Myocyte (in vitro differentiated cells): ENCODE results near the gene SLC22A8. TPM values are rescaled to one million over a fixed set of nuclear protein-coding genes. Genes with fewer than 3 reads are reported as not detected.
"Not testable (repeated sequence)": the region's sequence is repeated elsewhere in the genome, so short reads cannot be mapped to it uniquely, and the experiment has no call there.

Experiments
- DNase-seq: peaks from one replicate; pipeline ENCODE4 v3.0.0-alpha.2; 2012; ENCODE audit warnings: low read depth
- total RNA-seq: library from RNA; depleted of rRNA; stranded (reverse); fragments of >200 nt; gene quantifications from 2 replicates; pipeline ENCODE4 v1.2.3, GENCODE V29; 2014

The SLC22A8 gene
- total RNA-seq, 1 donor from 2014 or later, result not detected

DNA sequence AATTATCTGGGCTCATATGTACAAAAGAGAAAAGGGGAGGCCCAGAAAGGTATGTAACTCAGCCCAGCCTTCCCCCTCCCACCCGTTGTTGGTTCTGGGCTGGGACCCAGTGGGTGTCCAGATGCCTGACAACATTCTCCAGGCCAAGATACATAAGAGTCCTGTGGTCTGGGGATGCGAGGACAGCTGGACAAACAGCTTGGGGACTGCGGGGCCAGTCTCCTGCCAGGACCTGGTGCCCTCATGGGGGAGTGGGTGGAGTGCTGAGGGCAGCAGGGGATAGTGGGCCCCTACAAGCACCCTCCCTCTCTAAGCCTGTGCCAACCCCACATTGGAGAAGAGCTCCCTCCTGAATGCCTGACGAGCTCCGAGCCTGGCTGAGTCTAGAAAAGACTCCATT is 27.4 kb downstream of the SLC22A8 start:
- DNase-seq, result peak; percentile 30

DNA sequence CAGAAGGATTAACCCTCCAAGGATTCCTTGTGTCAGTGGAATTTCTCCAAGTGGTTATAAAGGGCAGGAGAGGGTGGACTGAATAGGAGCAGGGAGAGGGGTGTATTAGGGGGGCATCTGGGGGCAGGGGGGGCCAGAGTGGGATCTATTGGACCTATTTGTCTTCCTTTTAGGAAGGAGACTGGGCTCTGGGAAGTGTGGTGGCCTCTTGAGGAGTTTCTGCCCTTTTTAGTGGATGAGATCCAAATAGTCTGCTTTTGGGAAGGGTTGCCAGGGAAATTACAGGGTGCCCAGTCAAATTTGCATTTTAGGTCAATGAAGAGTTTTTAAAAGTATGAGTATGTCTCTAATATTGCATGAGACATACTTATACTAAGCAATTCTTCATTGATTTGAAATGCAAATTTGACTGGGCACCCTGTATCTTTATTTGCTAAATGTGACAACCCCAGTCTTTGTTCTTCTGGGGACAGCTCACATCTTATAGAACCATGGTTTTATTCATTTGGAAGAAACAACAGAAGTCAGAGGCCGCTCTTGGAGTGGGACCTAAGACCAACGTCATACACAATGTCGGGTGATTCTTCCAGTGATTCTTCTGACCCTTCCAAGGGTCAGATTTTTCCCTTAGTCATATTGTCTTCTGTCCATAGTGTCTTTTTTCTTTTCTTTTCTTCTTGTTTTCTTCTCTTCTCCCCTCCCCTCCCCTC is 30.4 kb downstream of the SLC22A8 start:
- DNase-seq, result no peak

DNA sequence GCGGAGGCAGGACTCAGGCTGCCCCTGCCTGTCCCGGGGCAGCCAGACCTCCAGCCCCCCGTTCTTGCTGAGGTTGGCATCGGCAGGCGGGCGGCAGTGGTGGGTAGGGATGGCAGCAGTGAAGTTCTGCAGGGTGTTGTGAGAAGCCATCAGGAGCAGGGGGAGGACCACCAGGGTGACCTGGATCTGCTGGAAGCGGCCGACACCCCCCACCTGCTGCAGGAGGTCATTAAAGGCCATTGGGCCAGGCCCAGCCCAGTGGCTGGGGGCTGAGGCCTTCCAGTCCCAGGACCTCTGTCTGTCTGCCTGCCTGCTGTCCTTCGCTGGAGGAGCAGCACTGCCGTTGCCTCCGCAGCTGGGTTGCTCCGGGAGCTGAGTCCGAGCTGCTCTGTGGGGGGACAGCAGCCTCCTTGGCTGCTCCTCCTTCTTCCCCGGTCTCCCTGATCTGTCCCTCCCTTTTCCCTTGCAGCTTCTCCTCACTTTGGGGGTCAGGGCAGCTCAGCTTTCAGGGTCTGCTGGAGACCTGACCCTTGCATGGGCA is 31.1 kb downstream of the SLC22A8 start, which contains the start of gene SLC22A6:
SLC22A6 (minus strand) TSS at position 517 of the 541 bp plus-strand sequence; CDS start at position 240, 277 bp downstream.
- DNase-seq, result no peak

DNA sequence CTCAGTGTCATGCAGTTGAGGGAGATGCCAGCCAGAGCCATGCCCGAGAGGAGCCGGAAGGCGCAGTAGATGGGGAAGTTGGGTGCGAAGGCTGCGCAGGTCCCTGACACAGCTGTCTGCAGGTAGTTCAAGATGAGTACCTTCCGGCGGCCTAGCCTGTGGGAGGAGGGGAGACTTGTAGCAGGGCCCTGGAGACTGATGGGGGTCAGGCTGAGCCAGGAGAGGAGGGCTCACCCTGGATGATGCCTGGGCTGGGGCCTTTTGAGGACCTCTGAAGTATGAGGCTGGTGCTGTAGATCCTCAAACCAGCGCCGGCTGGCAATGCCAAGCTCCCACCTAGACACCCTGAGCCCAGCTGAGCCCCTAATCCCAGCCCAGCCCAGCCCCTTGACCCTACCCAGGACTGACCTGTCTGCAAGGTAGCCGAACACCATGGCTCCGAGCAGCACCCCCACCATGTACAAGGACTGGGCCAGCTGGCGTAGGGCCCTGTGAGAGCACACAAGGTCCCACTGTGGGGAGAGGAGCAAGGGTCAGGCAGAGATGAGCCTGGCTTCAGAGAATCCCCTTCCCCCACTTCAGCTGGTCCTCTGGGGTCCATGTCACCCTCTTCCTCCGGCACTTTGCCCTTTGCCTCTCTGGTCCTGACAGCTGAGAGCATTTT is 32.0 kb downstream of the SLC22A8 start:
- DNase-seq, result no peak

DNA sequence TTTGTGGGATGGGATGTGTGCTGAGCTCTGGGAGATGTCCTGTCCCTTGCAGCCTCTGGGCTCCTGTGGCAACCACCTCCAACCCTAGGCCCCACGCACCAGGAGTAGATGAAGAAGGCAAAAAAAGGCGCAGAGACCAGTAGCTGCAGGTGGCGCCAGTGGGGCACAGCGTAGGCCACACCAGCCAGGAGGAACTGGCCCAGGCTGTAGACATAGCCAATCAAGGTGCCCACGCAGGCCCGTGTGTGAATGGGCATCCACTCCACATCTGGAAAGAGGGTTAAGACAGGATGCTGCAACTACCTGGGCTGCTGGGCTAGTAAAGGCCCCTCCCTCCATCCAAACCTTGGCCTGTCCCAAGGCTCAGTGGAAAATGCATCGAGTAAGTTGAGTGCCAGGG is 33.9 kb downstream of the SLC22A8 start:
- no peak for DNase-seq

DNA sequence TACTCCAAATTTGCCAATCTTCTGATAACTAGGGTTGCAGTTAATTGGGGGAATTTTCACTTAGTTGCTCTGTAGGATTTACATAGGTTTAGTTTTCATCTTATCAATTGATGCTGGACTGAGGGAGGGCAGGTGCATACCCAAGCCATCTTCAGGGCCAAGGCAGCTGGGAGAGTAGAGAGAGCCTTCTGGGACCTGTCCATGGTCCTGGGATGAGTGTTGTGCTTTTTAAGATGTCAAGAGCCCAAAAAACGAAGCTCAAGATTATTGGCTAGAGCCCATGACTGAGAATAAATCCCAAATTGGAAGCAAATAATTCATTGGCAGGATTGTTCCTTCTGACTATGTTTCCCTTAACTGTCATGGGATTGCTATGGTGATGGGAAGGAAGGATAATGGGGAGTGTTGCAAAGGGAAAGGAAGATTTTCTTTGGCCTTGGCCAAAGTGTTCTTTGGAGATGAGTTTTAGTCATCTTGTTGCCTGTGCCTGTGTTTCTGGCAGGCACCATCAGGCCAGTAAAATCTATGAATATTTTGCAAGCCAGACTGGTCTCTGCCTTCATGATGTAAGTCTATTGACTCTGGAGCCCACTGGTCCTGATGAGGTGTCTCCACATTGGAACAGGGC is 35.4 kb downstream of the SLC22A8 start:
- peak; percentile 52 for DNase-seq

DNA sequence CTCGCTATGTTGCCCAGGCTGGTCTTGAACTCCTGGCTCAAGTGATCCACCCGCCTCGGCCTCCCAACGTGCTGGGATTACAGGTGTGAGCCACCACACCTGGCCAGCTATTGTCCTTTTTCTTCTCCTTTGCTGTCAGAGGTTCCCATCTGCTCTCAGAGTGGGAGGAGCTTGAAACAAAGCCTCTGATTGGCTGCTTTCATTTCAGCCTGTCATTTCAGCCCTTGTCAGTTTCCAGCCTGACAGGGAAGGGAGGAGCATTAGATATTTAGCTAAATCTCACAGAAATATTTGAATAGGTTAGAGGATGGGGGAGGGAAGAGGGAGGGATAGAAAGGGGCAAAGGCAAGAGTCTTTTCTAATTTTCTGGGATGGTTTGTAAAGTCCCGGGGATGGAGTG is 39.5 kb downstream of the SLC22A8 start:
- DNase-seq, result no peak

DNA sequence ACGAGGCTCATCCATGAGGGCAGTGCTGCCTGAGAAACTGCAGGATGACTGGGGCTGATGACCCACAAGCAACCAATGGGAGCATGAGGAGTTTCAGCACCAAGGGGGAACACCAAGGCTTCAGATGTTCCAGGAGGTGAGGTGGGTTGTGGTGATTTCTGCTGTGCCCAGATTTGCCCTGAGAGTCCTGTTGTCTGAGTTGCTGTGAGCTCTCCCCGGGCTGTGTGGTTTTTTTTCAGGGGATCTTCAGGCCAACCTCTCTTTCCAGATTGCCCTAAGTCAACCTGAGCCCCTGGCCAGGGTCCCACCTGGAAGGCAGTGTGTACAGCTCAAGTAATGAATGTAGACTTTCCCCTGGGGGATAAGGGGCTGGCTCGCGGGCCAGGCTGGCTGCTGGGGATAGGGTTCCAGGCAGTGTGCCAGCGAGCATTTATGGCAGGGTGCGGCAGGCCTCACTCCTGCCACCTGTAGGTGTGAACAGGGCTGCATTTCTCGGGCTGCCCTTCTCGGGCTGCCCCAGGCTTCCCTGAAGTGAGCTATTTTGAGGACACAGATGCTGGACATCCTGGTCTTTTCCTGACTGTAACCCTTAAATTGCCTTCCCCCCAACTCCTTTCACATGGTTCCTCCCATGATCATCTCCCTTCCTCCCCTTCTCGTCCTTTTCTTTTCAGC is 40.7 kb downstream of the SLC22A8 start:
- DNase-seq, result peak; percentile 37

DNA sequence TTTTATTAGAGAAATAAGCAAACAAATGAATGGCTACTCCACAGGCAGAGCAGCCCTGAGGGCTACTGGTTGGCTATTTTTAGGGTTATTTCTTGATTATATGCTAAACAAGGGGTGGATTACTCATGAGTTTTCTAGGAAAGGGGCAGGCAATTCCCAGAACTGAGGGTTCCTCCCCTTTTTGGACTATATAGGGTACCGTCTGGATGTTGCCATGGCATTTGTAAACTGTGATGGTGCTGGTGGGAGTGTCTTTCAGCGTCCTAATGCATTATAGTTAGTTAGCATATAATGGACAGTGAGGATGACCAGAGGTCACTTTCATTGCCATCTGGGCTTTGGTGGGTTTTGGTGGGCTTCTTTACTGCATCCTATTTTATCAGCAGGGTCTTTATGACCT is 50.1 kb downstream of the SLC22A8 start:
- no peak for DNase-seq

DNA sequence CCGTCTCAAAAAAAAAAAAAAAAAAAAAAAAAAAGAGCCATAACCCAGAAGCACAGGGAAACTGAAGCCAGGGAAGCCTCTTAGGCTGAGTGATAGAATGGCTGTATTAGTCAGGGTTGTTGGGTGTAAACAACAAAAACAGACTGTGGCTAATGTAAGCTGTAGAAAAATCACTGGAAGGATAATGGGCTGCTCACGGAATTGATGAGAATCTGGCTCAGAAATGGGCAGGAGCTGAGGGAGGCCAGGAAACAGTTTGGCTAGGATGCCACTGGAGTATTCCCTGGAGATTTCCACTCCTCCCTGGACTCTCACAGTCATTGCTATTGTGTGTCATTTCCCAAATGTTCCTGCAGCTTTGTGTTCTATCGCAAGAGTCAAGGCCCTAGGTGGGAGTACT is 53.2 kb downstream of the SLC22A8 start:
- no peak for DNase-seq

DNA sequence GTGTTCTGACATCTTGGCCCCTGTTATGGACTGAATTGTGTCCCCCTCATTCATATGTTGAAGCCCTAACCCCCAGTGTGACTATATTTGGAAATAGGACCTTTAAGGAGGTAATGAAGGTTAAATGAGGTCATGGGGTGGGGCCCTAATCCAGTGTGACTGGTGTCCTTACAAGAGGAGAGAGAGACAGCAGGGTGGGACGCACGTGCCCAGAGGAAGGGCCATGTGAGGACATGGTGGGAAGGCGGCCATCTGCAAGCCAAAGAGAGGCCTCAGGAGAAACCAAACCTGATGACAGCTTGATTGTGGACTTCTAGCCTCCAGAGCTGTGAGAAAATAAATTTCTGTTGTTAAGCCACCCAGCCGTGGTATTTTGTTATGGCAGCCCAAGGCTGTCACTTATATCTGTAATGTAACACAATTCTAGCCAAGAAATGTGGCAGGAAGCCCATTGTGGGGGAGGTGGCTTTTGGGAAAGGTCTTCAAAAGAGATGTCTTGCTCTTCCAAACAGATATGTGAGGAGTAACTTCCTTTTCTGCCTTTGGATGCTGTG is 54.5 kb downstream of the SLC22A8 start:
- peak; percentile 16 for DNase-seq

DNA sequence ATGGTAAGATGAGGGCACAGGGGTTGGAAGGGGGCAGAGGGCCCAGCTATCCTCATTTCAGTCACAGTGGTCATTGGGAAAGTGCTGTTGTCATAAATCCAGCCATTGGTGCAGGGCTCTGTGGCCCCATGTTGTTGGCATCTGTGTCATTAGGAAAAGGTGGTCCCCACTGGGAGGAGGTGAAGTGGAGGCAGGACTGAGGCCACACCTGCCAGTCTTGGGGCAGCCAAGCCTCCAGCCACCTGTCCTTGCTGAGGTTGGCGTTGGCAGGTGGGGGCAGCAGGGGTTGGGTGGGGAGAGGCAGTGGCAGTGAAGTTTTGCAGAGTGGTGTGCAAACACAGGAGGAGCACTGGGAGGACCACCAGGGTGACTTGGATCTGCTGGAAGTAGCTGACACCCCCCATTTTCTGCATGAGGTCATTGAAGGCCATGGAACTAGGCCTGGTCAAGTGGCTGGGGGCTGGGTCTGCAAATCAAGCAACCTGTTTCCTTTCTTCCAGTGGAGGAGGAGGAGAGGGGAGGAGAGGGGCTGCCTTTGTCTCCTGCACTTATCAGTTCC is 56.1 kb downstream of the SLC22A8 start:
- no peak for DNase-seq

DNA sequence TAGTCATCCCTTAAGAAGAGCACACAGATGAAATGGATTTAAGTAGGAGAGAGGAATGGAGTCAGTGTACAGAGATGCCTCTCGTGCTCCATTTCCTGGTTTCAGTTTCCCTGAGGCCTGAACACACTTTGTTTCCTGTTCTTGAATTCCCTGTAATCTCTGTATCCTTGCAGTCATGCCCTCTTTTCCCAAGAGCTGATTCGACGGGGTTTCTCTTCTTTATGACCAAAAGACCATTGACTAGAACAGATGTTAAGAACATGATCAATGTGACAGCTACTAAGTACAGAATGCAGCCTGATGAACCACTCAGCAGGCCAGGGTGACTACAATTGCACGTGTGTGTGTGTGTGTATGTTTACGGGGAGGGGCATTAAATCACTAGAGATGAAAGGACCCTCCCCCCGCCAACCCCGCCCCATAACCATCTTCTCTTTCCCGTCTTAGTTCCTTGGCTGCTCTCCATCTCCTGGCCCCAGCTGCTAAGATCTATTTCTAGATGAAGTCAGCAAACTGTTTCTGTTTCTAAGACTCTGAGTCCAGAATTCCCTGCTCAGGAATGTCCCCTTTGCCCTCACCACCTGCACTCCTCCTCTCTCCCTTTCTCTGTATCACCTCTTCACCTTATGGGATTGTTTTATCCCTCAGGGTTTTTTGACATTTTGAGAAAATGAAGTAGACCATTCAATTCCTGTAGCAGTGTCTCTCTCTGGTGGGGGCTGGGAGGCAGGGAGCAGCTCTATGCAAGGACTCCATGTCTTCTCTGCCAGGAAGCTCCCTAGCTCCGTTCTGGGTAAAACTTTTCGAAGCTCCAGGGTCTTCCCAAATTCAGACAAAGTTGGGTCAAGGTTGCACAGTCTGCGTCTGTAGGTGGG is 56.9 kb downstream of the SLC22A8 start:
- peak; percentile 79 for DNase-seq

DNA sequence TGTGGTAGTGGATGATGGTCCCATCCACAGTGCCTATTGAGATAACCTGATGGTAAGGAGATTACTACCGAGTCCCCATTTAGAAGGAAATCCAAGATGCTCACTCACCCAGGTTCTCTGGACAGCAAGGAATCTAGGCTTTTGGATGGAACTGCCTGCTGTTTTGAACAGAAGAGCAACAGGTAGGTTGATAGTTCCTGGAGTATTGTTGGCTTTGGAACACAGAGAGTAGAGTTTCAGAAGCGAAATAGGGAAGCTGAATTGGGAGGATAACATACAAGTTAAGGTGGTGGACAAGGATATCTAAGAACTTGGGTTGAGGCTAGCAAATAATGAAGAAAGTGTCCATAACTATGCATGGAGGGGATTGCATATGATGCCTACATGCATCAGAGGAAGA is 58.5 kb downstream of the SLC22A8 start:
- DNase-seq, result no peak

DNA sequence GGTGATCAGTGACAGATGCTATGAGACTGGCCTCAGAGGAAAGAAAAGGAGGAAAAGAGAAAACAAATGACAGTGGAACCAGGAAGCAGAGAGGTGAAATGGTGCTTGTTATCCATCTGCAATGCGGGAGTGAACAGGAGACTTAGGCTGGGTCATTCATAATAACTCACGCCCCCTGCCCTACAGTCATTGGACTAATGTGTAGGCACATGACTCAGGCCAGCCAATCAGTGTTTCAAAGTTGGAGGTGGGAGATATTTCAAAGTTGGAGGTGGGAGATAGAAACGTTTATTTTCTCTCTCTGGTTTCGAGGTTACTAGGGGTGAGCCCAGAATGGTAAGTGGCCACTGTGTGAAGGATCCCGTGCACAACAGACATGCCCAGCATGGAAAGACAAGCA is 61.2 kb downstream of the SLC22A8 start:
- DNase-seq, result no peak

DNA sequence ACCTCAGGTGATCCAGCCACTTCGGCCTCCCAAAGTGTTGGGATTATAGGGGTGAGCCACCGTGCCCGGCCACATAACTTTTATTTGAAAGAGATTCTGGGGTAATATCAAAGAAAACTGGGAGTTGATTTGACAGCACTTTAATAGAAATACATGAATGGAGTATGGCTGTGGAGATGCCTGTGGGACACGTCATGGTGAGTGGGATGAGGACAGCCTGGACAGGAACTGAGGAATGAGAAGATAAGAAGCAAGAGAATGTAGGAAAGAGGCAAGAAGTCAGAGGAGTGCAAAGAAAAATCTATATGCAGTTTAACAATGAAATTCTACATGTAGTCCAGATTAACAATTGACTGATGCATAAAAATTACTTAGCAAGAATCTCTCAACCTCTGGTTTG is 61.8 kb downstream of the SLC22A8 start:
- no peak for DNase-seq

DNA sequence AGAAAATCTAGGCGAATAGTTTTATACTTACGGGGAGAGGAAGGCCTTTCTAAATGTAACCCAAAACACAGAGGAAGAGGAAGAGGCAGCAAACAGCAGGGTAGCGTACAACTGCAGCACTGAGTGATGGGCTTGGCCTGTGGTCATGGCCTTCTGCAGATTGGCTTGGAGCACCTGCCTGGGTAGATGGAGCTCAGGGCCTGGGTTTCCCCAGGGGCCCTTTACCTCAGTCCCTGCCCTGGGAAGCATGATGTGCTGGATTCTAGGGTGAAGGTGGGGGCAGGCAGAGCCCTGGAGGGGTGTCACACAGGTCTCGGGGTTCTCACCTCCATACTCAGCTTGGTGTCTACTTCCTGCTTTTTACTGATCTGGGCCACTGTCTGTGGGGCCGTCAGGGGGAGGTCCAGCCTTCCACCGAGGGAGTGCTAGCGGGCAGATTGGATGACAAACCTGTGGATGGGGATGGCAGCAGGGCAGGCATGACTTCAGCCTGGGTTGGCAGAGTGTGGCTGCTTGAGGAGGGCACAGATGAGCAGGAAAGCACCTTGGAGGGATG is 66.8 kb downstream of the SLC22A8 start:
- DNase-seq, result no peak

DNA sequence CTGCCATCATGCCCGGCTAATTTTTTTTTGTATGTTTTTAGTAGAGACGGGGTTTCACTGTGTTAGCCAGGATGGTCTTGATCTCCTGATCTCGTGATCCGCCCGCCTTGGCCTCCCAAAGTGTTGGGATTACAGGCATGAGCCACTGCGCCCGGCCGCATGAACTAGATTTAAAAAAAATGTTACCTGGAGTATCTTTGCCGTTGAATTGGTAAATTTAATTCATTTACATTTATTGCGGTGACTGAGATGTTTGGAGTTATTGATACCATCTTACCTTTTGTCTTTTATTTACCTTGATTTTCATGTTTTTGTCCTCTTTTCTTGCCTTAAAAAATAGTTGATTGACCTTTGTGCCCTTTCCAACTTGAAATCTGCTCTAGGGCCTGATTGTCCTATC is 70.1 kb downstream of the SLC22A8 start:
- DNase-seq, result not testable (repeated sequence)
